HepG2 (cell line): Measurements from ENCODE around the gene NUDT22. TPM values are rescaled to one million over a fixed set of nuclear protein-coding genes. Genes with fewer than 3 reads are reported as not detected.

Experiments used
- ATAC-seq: fragments of 200-7000 bp; cut with Tn5 transposase; 3 replicates; pipeline ENCODE4 v1.9.1; 2020; ENCODE audit warnings: mild to moderate bottlenecking, moderate library complexity
- BruUV-seq: library from RNA; stranded (reverse); fragments of 400-500 nt; replicated peaks from 2 replicates; lab custom pipeline; 2021; lab: Mats Ljungman, UMichigan
- CTCF ChIA-PET: fragments of 300-600 bp; formaldehyde crosslinking; extraction: SDS; loops from one replicate; lab custom pipeline; 2021; ENCODE audit warnings: low total read pairs, inconsistent platforms, low intra/inter-chr PET ratio; lab: Yijun Ruan, JAX
- POLR2A ChIA-PET: fragments of 350-600 bp; sonication (Branson Sonifier 250); formaldehyde crosslinking; loops from one replicate; lab custom pipeline; 2020; ENCODE audit warnings: antibody characterized with exemption, inconsistent platforms; lab: Yijun Ruan, JAX
- DNase-seq: peaks from one replicate; pipeline ENCODE4 v3.0.0-alpha.2; 2015; ENCODE audit warnings: low spot score
- FAIRE-seq: peaks from 3 replicates; lab custom pipeline; 2011; peaks lifted over from hg19 to GRCh38; lab: Jason Lieb, UNC
- H2AFZ ChIP-seq: one replicate; pipeline ENCODE4 v1.6.1; 2011; ENCODE audit warnings: low read length, inconsistent platforms
- H3K27ac ChIP-seq: fragments of 300-600 bp; 3 replicates; pipeline ENCODE4 v1.8.0; 2011; ENCODE audit warnings: mixed run types, mild to moderate bottlenecking, mixed read lengths, low read length, inconsistent platforms; ENCODE audit not compliant: insufficient read depth; ENCODE audit errors: extremely low read length
- H3K27me3 ChIP-seq, 2 experiments: fragments of 200-600 bp in 1 of 2; 2 replicates in 1 of 2; 3 replicates in 1 of 2; pipeline versions ENCODE4 v1.6.0 to v1.8.0; 2011; ENCODE audit warnings: low read length in 2 of 2, mild to moderate bottlenecking in 2 of 2, moderate library complexity in 2 of 2, inconsistent platforms in 1 of 2; ENCODE audit not compliant: insufficient read depth in 2 of 2, control insufficient read depth in 1 of 2
- H3K36me3 ChIP-seq, 2 experiments: fragments of 200-600 bp in 1 of 2; replicated peaks in 1 of 2; 2 replicates in 1 of 2; 3 replicates in 1 of 2; pipeline versions ENCODE4 v1.5.1 to v1.8.0; 2011; ENCODE audit warnings: low read length in 2 of 2, inconsistent platforms in 1 of 2; ENCODE audit not compliant: insufficient read depth in 2 of 2, control insufficient read depth in 1 of 2
- H3K4me1 ChIP-seq: 2 replicates; pipeline ENCODE4 v1.5.1; 2012; ENCODE audit warnings: low read length, inconsistent platforms; ENCODE audit not compliant: insufficient read depth
- H3K4me2 ChIP-seq: 2 replicates; pipeline ENCODE4 v1.6.0; 2011; ENCODE audit warnings: low read depth, low read length, inconsistent platforms
- H3K4me3 ChIP-seq, 3 experiments: fragments of 200-600 bp in 1 of 3; sonication (generic), shearing (Covaris generic) in 1 of 3; replicated peaks in 1 of 3; 2 replicates each; pipeline ENCODE4 v1.5.1; 2011 to 2016; ENCODE audit warnings: low read length in 3 of 3, inconsistent platforms in 2 of 3, low read depth in 2 of 3, mild to moderate bottlenecking in 2 of 3, control low read depth in 1 of 3, mixed read lengths in 1 of 3; ENCODE audit not compliant: insufficient read depth in 1 of 3
- H3K79me2 ChIP-seq: one replicate; pipeline ENCODE4 v1.6.1; 2011; ENCODE audit warnings: low read length, inconsistent platforms; ENCODE audit not compliant: insufficient read depth
- H3K9ac ChIP-seq: 2 replicates; pipeline ENCODE4 v1.6.0; 2011; ENCODE audit warnings: mild to moderate bottlenecking, low read depth, low read length, inconsistent platforms; ENCODE audit not compliant: insufficient read depth
- H3K9me3 ChIP-seq: 2 replicates; pipeline ENCODE4 v1.5.1; 2012; ENCODE audit warnings: mild to moderate bottlenecking, low read length
- H4K20me1 ChIP-seq: 2 replicates; pipeline ENCODE4 v1.6.0; 2011; ENCODE audit warnings: inconsistent platforms, mild to moderate bottlenecking, low read length, moderate library complexity; ENCODE audit not compliant: insufficient read depth
- ATAD3A ChIP-seq: sonication (generic); formaldehyde crosslinking; IDR thresholded peaks from 2 replicates; pipeline ENCODE4 v1.4.0; 2020; ENCODE audit warnings: missing genetic modification reagents
- CEBPB ChIP-seq: IDR thresholded peaks from 2 replicates; pipeline ENCODE4 v1.6.1; 2011; ENCODE audit warnings: low read depth, low read length, improper control_type of control experiment, borderline replicate concordance
- FOXO1 ChIP-seq: sonication (generic); formaldehyde crosslinking; IDR thresholded peaks from 2 replicates; pipeline ENCODE4 v1.4.0; 2020; ENCODE audit warnings: missing genetic modification reagents
- HES4 ChIP-seq: sonication (generic); formaldehyde crosslinking; IDR thresholded peaks from 2 replicates; pipeline ENCODE4 v1.9.0; 2021; ENCODE audit warnings: mild to moderate bottlenecking, missing genetic modification reagents, borderline replicate concordance
- HNRNPL ChIP-seq: fragments of 200-400 bp; formaldehyde crosslinking; IDR thresholded peaks from 2 replicates; pipeline ENCODE4 v1.6.1; 2017; ENCODE audit warnings: mild to moderate bottlenecking, low read depth, low read length
- KDM1A ChIP-seq: IDR thresholded peaks from 2 replicates; pipeline ENCODE4 v1.6.1; 2016; ENCODE audit warnings: missing compliant biosample characterization
- NFATC3 ChIP-seq: sonication (generic); formaldehyde crosslinking; IDR thresholded peaks from 2 replicates; pipeline ENCODE4 v1.5.1; 2020; ENCODE audit warnings: mild to moderate bottlenecking, missing genetic modification reagents
- SAFB2 ChIP-seq: sonication (generic); formaldehyde crosslinking; IDR thresholded peaks from 2 replicates; pipeline ENCODE4 v1.5.1; 2020; ENCODE audit warnings: missing genetic modification reagents, low read depth, mild to moderate bottlenecking, borderline replicate concordance
- ZIK1 ChIP-seq: sonication (generic); formaldehyde crosslinking; IDR thresholded peaks from 2 replicates; pipeline ENCODE4 v1.5.0; 2020; ENCODE audit warnings: mild to moderate bottlenecking, low read depth, missing genetic modification reagents, borderline replicate concordance
- ZNF143 ChIP-seq: sonication (generic); formaldehyde crosslinking; IDR thresholded peaks from 2 replicates; pipeline ENCODE4 v1.4.0; 2020; ENCODE audit warnings: missing genetic modification reagents
- ZNF274 ChIP-seq: sonication (generic); formaldehyde crosslinking; IDR thresholded peaks from 2 replicates; pipeline ENCODE4 v1.5.1; 2020; ENCODE audit warnings: mild to moderate bottlenecking, missing genetic modification reagents
- ZNF777 ChIP-seq: sonication (generic); formaldehyde crosslinking; IDR thresholded peaks from 2 replicates; pipeline ENCODE4 v1.4.0; 2020; ENCODE audit warnings: missing genetic modification reagents
- WGBS: methylation state at CpG from one replicate; pipeline ENCODE4 v1.1.6; 2017; ENCODE audit warnings: low lambda C conversion rate; 5-methylcytosine and 5-hydroxymethylcytosine counted together
- in situ Hi-C: cut with HindIII; loops from 2 replicates; pipeline ENCODE4 v1.10.0; 2017; ENCODE audit warnings: low pct_unique_long_range_greater_than_20kb; ENCODE audit not compliant: extremely low pct_ligation_motif_present
- intact Hi-C: fragments of 100-400 bp; cut with micrococcal nuclease; formaldehyde crosslinking; loops from one replicate; pipeline ENCODE4 v1.10.0; 2022; ENCODE audit not compliant: unreplicated experiment
- polyA plus RNA-seq, 8 experiments: library from polyadenylated mRNA; depleted of rRNA in 3 of 8; stranded (reverse) in 7 of 8; unstranded in 1 of 8; fragments of >200 nt; fragmentation: Illumina TruSeq in 4 of 8; extraction: Trizol in 4 of 8; gene quantifications; 2 replicates each; pipeline versions ENCODE4 v1.2.1 to v1.2.3, GENCODE V29; 2011 to 2016; ENCODE audit warnings: low read depth in 4 of 8, missing spikeins in 1 of 8, mixed read lengths in 1 of 8; ENCODE audit not compliant: insufficient read depth in 1 of 8
- total RNA-seq, 5 experiments: library from RNA; depleted of rRNA; stranded (reverse); fragments of >200 nt; fragmentation: Illumina TruSeq; extraction: Trizol; gene quantifications; 2 replicates each; pipeline ENCODE4 v1.2.3, GENCODE V29; 2016; ENCODE audit warnings: low read depth in 1 of 5
- TF ChIP-seq, protein P1 (sequence below): IDR thresholded peaks from 2 replicates; pipeline ENCODE4 v1.6.1; 2012; ENCODE audit warnings: inconsistent platforms
- TF ChIP-seq, protein P2 (sequence below): sonication (generic); formaldehyde crosslinking; IDR thresholded peaks from 2 replicates; pipeline ENCODE4 v1.5.1; 2020; ENCODE audit warnings: mild to moderate bottlenecking, missing genetic modification reagents, borderline replicate concordance
- TF ChIP-seq, protein P3 (sequence below), 2 experiments: fragments of 450-650 bp in 1 of 2; sonication (generic) in 1 of 2; formaldehyde crosslinking; IDR thresholded peaks; 2 replicates each; pipeline versions ENCODE4 v1.5.0 to v1.8.0; 2020 to 2022; ENCODE audit warnings: mild to moderate bottlenecking in 1 of 2, missing genetic modification reagents in 1 of 2

NUDT22 gene
- total and polyA plus RNA-seq, 2 of the 13 experiments (the other 11 are each of a cell fraction or from before 2014, with no cell fraction given), result 33.5 to 39.8 TPM

DNA sequence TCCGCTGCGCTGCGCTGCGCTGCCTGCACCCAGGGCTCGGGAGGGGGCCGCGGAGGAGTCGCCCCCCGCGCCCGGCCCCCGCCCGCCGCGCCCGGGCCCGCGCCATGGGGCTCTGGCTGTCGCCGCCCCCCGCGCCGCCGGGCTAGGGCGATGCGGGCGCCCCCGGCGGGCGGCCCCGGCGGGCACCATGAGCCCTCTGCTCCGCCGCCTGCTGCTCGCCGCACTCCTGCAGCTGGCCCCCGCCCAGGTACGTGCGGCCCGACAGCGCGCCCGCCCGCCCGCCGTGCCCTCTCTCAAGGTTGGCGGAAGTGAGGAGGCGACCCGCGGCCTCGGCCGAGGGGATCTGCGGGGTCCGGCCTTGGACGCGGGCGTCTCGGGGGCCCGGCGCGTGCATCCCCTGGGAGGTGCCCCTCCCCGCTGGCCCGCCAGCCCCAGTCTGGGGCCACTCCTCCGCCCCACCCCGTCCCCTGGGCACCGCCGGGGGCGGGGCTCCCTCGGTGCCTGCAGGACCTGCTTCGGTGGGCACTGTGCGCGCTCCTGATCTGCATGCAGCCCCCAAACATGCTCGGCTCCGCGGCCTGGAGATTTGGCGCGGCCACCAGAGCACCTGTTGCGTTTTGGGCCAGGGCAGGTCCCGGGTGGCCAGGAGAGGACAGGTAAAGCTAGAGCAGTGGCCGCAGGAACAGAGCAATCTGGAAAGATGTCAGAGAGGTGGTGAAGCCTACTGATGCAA, 8.7 kb downstream of the NUDT22 start (continued):
- TF ChIP-seq HES4 (CRISPR knock-in tag) (peak; percentile 45; the same call in 1 of the 2 replicates), FOXO1 (CRISPR knock-in tag) (no peak; the same call in 1 of the 2 replicates), ZNF777 (CRISPR knock-in tag) (peak; percentile 82), SAFB2 (CRISPR knock-in tag) (no peak), ZNF274 (CRISPR knock-in tag) (peak; percentile 74; the same call in 1 of the 2 replicates), ATAD3A (CRISPR knock-in tag) (no peak)

DNA sequence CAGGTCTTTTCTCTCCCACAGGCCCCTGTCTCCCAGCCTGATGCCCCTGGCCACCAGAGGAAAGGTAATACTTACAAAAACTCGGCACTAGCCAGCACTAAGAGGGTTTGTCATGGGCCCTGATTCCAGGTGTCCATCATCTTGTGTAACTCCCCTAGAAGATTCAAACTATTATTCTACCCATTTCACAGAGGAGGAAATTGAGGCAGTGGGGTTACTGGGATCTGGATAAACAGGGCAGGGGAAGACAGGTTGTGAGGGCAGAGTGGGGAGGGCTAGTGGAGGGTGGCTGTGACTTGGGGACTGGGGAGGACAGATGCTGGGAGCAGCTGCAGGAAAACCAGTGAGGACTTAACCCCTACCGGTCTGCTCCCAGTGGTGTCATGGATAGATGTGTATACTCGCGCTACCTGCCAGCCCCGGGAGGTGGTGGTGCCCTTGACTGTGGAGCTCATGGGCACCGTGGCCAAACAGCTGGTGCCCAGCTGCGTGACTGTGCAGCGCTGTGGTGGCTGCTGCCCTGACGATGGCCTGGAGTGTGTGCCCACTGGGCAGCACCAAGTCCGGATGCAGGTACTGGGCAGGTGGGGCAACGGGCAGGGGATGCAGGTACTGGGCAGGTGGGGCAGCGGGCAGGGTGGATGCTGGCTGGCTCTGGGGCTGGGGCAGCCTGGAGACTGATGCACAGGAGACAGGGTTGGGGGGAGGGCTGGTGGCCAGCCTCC, 9.5 kb downstream of the NUDT22 start:
- H3K27ac ChIP-seq, result no peak overlapping the region
- 78% methylated on average over 1 of the region's 12 CpGs for WGBS
- POLR2A ChIA-PET, result interaction anchor here (1.6 to 2.3 kb wide), 2 partner anchors 9 to 10 kb away, joined by 7 to 27 read pairs; partner anchors contain the start of genes NUDT22 and TRPT1
- 0 out of 2 replicates have a peak, but pooled peaks have one; percentile 54 for TF ChIP-seq ZIK1 (CRISPR knock-in tag)
- TF ChIP-seq KDM1A (CRISPR knock-in tag), result 0 out of 2 replicates have a peak, but pooled peaks have one; percentile 51
- no peak for TF ChIP-seq ZNF143 (CRISPR knock-in tag)
- no peak for TF ChIP-seq CEBPB
- TF ChIP-seq, protein P1, sequence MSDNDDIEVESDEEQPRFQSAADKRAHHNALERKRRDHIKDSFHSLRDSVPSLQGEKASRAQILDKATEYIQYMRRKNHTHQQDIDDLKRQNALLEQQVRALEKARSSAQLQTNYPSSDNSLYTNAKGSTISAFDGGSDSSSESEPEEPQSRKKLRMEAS, result peak; percentile 3; the same call in 1 of the 2 replicates
- TF ChIP-seq, protein P2, sequence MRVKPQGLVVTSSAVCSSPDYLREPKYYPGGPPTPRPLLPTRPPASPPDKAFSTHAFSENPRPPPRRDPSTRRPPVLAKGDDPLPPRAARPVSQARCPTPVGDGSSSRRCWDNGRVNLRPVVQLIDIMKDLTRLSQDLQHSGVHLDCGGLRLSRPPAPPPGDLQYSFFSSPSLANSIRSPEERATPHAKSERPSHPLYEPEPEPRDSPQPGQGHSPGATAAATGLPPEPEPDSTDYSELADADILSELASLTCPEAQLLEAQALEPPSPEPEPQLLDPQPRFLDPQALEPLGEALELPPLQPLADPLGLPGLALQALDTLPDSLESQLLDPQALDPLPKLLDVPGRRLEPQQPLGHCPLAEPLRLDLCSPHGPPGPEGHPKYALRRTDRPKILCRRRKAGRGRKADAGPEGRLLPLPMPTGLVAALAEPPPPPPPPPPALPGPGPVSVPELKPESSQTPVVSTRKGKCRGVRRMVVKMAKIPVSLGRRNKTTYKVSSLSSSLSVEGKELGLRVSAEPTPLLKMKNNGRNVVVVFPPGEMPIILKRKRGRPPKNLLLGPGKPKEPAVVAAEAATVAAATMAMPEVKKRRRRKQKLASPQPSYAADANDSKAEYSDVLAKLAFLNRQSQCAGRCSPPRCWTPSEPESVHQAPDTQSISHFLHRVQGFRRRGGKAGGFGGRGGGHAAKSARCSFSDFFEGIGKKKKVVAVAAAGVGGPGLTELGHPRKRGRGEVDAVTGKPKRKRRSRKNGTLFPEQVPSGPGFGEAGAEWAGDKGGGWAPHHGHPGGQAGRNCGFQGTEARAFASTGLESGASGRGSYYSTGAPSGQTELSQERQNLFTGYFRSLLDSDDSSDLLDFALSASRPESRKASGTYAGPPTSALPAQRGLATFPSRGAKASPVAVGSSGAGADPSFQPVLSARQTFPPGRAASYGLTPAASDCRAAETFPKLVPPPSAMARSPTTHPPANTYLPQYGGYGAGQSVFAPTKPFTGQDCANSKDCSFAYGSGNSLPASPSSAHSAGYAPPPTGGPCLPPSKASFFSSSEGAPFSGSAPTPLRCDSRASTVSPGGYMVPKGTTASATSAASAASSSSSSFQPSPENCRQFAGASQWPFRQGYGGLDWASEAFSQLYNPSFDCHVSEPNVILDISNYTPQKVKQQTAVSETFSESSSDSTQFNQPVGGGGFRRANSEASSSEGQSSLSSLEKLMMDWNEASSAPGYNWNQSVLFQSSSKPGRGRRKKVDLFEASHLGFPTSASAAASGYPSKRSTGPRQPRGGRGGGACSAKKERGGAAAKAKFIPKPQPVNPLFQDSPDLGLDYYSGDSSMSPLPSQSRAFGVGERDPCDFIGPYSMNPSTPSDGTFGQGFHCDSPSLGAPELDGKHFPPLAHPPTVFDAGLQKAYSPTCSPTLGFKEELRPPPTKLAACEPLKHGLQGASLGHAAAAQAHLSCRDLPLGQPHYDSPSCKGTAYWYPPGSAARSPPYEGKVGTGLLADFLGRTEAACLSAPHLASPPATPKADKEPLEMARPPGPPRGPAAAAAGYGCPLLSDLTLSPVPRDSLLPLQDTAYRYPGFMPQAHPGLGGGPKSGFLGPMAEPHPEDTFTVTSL (CRISPR knock-in tag), result no peak
- TF ChIP-seq, protein P3, sequence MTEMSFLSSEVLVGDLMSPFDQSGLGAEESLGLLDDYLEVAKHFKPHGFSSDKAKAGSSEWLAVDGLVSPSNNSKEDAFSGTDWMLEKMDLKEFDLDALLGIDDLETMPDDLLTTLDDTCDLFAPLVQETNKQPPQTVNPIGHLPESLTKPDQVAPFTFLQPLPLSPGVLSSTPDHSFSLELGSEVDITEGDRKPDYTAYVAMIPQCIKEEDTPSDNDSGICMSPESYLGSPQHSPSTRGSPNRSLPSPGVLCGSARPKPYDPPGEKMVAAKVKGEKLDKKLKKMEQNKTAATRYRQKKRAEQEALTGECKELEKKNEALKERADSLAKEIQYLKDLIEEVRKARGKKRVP (CRISPR knock-in tag; IDR thresholded peaks at IDR 0.05), result no peak
- no peak for TF ChIP-seq NFATC3
- 0 out of 2 replicates have a peak, but pooled peaks have one; percentile 29 for TF ChIP-seq HNRNPL

More for the DNA sequence above, 9.5 kb downstream of the NUDT22 start:
- TSS peak; percentile 45 for BruUV-seq
- Histone ChIP-seq H3K36me3 (no peaks in the 10 kb centered on the region; a peak in 1 of 5 replicates), H3K4me2 (peak overlapping the region; percentile 76), H3K9me3 (no peaks in the 10 kb centered on the region), H3K9ac (peak overlapping the region; percentile 58; the same call in 1 of the 2 replicates), H4K20me1 (no peaks in the 10 kb centered on the region), H2AFZ (no peak overlapping the region), H3K4me3 (peak overlapping the region; percentile 60 to 80 (median 76)), H3K27me3 (no peaks in the 10 kb centered on the region; a peak in 1 of 5 replicates), H3K79me2 (peaks cover 3% of the 10 kb centered on the region), H3K4me1 (peaks cover 74% of the 10 kb centered on the region)
- intact Hi-C loops (no loop called here), in situ Hi-C loops (no loop called here)
- FAIRE-seq (no peak), DNase-seq (no peak), ATAC-seq (no peak)
- CTCF ChIA-PET, result no interaction called here
